GM12865 (cell line): ENCODE data around the gene TCERG1L.
"Not testable (repeated sequence)": the region's sequence is repeated elsewhere in the genome, so short reads cannot be mapped to it uniquely, and the experiment has no call there.

Experiments used
- DNase-seq: peaks from one replicate; pipeline ENCODE4 v3.0.0; 2010; ENCODE audit warnings: low read depth
- H3K4me3 ChIP-seq: 2 replicates; pipeline ENCODE4 v1.5.1; 2011; ENCODE audit warnings: mild to moderate bottlenecking, low read depth, low read length, control low read depth
- CTCF ChIP-seq: IDR thresholded peaks from 2 replicates; pipeline ENCODE4 v1.5.1; 2011; ENCODE audit warnings: low read length, control low read depth, low read depth, inconsistent platforms; ENCODE audit not compliant: insufficient read depth; ENCODE audit errors: missing control alignments

Gene TCERG1L

GRCh38 chr10:131239450-131239849, 72.1 kb downstream of the TCERG1L start:
- no peak for TF ChIP-seq CTCF
- H3K4me3 ChIP-seq = no peak overlapping the region
- DNase-seq = no peak

- no peak for DNase-seq
- no peak for TF ChIP-seq CTCF
- H3K4me3 ChIP-seq = no peak overlapping the region
Measured at GRCh38 chr10:131238669-131239280, 72.7 kb downstream of the TCERG1L start.

GRCh38 chr10:131237991-131238651, 73.4 kb downstream of the TCERG1L start:
- no peak overlapping the region for H3K4me3 ChIP-seq
- DNase-seq = no peak
- no peak for TF ChIP-seq CTCF

- not testable (repeated sequence) for H3K4me3 ChIP-seq, DNase-seq
Measured at GRCh38 chr10:131234606-131235005, 76.9 kb downstream of the TCERG1L start.

GRCh38 chr10:131233611-131234258, 77.8 kb downstream of the TCERG1L start:
- DNase-seq = no peak

GRCh38 chr10:131231965-131232541, 79.5 kb downstream of the TCERG1L start:
- no peak for TF ChIP-seq CTCF
- no peak overlapping the region for H3K4me3 ChIP-seq
- DNase-seq = no peak

More at GRCh38 chr10:131233611-131234258, 77.8 kb downstream of the TCERG1L start:
- no peak for TF ChIP-seq CTCF
- no peak overlapping the region for H3K4me3 ChIP-seq

GRCh38 chr10:131231323-131231964, 80.1 kb downstream of the TCERG1L start:
- DNase-seq = no peak
- H3K4me3 ChIP-seq = no peak overlapping the region
- TF ChIP-seq CTCF = no peak
